ENCODE measurements around the gene ADCY5. TPM values are rescaled to one million over a fixed set of nuclear protein-coding genes. Genes with fewer than 3 reads are reported as not detected.

ADCY5 gene
- total and polyA plus RNA-seq, 2 experiments from 2014 or later: 3.1 to 4.7 TPM

DNA sequence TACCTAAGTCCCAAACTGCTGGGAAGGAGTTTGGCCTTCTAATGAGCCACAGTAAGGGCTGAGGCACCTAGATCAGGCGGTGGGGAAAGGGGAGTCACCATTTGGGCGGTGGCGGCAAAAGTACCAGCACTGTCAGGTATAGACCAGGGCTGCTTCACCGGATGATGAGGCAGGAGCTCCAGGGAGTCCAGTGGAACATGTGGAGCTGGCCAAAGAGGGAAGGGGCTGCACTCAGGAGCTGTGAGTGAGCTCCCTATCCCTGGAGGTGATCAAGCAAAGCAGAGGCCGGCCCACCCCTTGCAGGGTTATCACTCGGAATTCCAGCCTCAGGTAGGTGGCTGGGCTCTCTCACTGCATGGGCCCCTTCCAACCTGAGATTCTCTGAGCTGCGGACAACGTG lies 138.7 kb downstream of the ADCY5 start:
- no peak for DNase-seq (ENCODE audit: low spot score)
- Histone ChIP-seq H3K4me1 (ENCODE audit: insufficient read depth) (no peaks in the 10 kb centered on the region), H3K4me2 (no peak overlapping the region), H3K9me3 (ENCODE audit: low read depth) (no peaks in the 10 kb centered on the region), H3K9me2 (replicated peaks; ENCODE audit: insufficient read depth) (no peaks in the 10 kb centered on the region), H3K4me3 (no peak overlapping the region), H3K79me2 (no peaks in the 10 kb centered on the region), H3K27ac (no peak overlapping the region), H3K36me3 (replicated peaks; ENCODE audit: insufficient read depth, low read depth) (no peaks in the 10 kb centered on the region), H4K20me1 (ENCODE audit: insufficient read depth, poor library complexity, severe bottlenecking) (no peaks in the 10 kb centered on the region), H2AFZ (no peak overlapping the region), H3K27me3 (peaks cover 2% of the 10 kb centered on the region)
- no peak for TF ChIP-seq EZH2 (IDR thresholded peaks at IDR 0.05; ENCODE audit: borderline replicate concordance)
- TF ChIP-seq EZH2phosphoT487 (IDR thresholded peaks at IDR 0.05; ENCODE audit: low read depth, severe bottlenecking, unreplicated experiment): no peak
- TF ChIP-seq, protein P1, sequence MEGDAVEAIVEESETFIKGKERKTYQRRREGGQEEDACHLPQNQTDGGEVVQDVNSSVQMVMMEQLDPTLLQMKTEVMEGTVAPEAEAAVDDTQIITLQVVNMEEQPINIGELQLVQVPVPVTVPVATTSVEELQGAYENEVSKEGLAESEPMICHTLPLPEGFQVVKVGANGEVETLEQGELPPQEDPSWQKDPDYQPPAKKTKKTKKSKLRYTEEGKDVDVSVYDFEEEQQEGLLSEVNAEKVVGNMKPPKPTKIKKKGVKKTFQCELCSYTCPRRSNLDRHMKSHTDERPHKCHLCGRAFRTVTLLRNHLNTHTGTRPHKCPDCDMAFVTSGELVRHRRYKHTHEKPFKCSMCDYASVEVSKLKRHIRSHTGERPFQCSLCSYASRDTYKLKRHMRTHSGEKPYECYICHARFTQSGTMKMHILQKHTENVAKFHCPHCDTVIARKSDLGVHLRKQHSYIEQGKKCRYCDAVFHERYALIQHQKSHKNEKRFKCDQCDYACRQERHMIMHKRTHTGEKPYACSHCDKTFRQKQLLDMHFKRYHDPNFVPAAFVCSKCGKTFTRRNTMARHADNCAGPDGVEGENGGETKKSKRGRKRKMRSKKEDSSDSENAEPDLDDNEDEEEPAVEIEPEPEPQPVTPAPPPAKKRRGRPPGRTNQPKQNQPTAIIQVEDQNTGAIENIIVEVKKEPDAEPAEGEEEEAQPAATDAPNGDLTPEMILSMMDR (IDR thresholded peaks at IDR 0.05; ENCODE audit: poor library complexity): no peak
- 95% methylated on average over 8 of the region's 8 CpGs for WGBS (ENCODE audit: low lambda C conversion rate, missing lambda C conversion rate)

DNA sequence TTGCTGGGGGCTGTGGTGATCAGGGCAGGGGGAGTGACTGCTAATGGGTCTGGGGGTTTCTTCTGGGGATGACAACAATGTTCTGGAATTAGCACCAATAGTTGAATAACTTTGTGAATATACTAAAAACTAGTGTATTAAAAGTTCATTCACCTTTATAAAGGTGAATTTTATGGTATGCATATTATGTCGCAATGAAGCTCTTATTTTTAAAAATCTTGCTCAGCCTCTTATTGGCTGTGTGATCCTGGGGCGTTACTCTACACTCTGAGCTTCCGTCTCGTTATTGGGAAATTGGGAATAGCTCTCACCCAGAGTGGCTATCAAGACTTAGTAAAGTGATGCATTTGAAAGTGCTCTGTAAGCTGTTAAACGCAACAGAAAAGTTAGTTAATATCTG lies 141.8 kb downstream of the ADCY5 start:
- no peaks in the 10 kb centered on the region for H3K4me1 ChIP-seq (ENCODE audit: insufficient read depth)
- no peaks in the 10 kb centered on the region for H3K36me3 ChIP-seq (replicated peaks; ENCODE audit: insufficient read depth, low read depth)
- no peak for TF ChIP-seq EZH2phosphoT487 (IDR thresholded peaks at IDR 0.05; ENCODE audit: low read depth, severe bottlenecking, unreplicated experiment)
- TF ChIP-seq EZH2 (IDR thresholded peaks at IDR 0.05; ENCODE audit: borderline replicate concordance): no peak
- TF ChIP-seq, protein P1 (IDR thresholded peaks at IDR 0.05; ENCODE audit: poor library complexity): no peak
- no peak overlapping the region for H3K27ac ChIP-seq
- no peaks in the 10 kb centered on the region for H3K9me3 ChIP-seq (ENCODE audit: low read depth)
- no peaks in the 10 kb centered on the region for H3K27me3 ChIP-seq
- H2AFZ ChIP-seq: no peak overlapping the region
- 97% methylated on average over 5 of the region's 5 CpGs for WGBS (ENCODE audit: low lambda C conversion rate, missing lambda C conversion rate)
- DNase-seq (ENCODE audit: low spot score): no peak
- H3K79me2 ChIP-seq: no peaks in the 10 kb centered on the region
- no peaks in the 10 kb centered on the region for H3K9me2 ChIP-seq (replicated peaks; ENCODE audit: insufficient read depth)
- no peaks in the 10 kb centered on the region for H4K20me1 ChIP-seq (ENCODE audit: insufficient read depth, poor library complexity, severe bottlenecking)
- H3K4me3 ChIP-seq: no peak overlapping the region
- H3K4me2 ChIP-seq: no peak overlapping the region

DNA sequence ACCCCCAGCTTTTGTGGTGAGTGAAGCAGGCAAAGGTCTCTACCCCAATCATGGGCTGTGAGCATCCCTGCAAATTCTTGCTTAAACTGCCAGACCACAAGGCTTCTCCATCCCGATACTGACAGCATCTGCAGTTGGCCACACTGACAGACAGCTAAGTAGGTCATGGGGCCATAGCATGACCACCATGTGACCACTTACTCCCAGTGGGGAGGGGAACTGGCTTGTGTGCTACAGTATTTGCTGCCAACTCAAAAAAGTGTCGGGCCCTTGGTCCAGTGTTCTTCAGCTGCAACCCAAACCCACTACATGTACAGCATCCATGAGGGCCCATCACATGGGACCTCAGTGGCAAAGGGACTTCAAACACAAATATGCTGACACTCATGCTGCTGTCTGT lies 143.7 kb downstream of the ADCY5 start:
- Histone ChIP-seq H3K9me3 (ENCODE audit: low read depth) (no peaks in the 10 kb centered on the region), H3K4me3 (no peak overlapping the region), H2AFZ (no peak overlapping the region), H3K4me2 (no peak overlapping the region), H3K27ac (no peak overlapping the region), H3K36me3 (replicated peaks; ENCODE audit: insufficient read depth, low read depth) (no peaks in the 10 kb centered on the region), H3K27me3 (no peaks in the 10 kb centered on the region), H3K9me2 (replicated peaks; ENCODE audit: insufficient read depth) (no peaks in the 10 kb centered on the region), H3K79me2 (no peaks in the 10 kb centered on the region), H3K4me1 (ENCODE audit: insufficient read depth) (no peaks in the 10 kb centered on the region), H4K20me1 (ENCODE audit: insufficient read depth, poor library complexity, severe bottlenecking) (no peaks in the 10 kb centered on the region)
- TF ChIP-seq, protein P1 (IDR thresholded peaks at IDR 0.05; ENCODE audit: poor library complexity): no peak
- TF ChIP-seq EZH2 (IDR thresholded peaks at IDR 0.05; ENCODE audit: borderline replicate concordance): no peak
- TF ChIP-seq EZH2phosphoT487 (IDR thresholded peaks at IDR 0.05; ENCODE audit: low read depth, severe bottlenecking, unreplicated experiment): no peak
- WGBS (ENCODE audit: low lambda C conversion rate, missing lambda C conversion rate): 89% methylated on average over 2 of the region's 2 CpGs
- no peak for DNase-seq (ENCODE audit: low spot score)
